Panc1 (cell line): Measurements from ENCODE around the gene DENND2A.

Experiments
- CTCF ChIP-seq: fragments of 450-650 bp; IDR thresholded peaks from 2 replicates; pipeline ENCODE4 v1.5.1; 2017; ENCODE audit warnings: mild to moderate bottlenecking
- POLR2AphosphoS5 ChIP-seq: IDR thresholded peaks from 2 replicates; pipeline ENCODE4 v1.6.1; 2012; ENCODE audit warnings: mild to moderate bottlenecking, low read depth, low read length, moderate library complexity
- TF ChIP-seq, protein P1 (sequence below), 2 experiments: IDR thresholded peaks; 2 replicates each; pipeline ENCODE4 v1.6.1; 2011 to 2012; ENCODE audit warnings: low read depth in 2 of 2, control low read depth in 1 of 2, low read length in 1 of 2, mild to moderate bottlenecking in 1 of 2, moderate library complexity in 1 of 2; ENCODE audit not compliant: insufficient read depth in 1 of 2

DNA sequence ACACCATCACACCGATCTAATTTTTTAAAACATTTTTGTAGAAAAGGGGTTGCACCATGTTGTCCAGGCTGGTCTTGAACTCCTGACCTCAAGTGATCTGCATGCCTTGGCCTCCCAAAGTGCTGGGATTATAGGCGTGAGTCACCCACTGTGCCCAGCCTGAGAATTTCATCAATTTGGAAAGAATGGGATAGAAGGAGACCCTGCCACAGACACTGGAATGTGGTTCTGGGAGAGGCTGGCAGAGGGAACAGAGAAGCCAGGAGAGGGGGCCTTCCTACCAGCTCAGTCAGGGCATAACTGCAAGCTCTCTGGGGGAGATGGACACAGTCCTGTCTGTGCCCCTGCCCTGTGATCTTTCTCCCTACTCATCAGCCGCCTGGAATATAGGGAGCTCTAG, 119.2 kb downstream of the DENND2A start:
- TF ChIP-seq CTCF (no peak), POLR2AphosphoS5 (no peak)
- TF ChIP-seq, protein P1, sequence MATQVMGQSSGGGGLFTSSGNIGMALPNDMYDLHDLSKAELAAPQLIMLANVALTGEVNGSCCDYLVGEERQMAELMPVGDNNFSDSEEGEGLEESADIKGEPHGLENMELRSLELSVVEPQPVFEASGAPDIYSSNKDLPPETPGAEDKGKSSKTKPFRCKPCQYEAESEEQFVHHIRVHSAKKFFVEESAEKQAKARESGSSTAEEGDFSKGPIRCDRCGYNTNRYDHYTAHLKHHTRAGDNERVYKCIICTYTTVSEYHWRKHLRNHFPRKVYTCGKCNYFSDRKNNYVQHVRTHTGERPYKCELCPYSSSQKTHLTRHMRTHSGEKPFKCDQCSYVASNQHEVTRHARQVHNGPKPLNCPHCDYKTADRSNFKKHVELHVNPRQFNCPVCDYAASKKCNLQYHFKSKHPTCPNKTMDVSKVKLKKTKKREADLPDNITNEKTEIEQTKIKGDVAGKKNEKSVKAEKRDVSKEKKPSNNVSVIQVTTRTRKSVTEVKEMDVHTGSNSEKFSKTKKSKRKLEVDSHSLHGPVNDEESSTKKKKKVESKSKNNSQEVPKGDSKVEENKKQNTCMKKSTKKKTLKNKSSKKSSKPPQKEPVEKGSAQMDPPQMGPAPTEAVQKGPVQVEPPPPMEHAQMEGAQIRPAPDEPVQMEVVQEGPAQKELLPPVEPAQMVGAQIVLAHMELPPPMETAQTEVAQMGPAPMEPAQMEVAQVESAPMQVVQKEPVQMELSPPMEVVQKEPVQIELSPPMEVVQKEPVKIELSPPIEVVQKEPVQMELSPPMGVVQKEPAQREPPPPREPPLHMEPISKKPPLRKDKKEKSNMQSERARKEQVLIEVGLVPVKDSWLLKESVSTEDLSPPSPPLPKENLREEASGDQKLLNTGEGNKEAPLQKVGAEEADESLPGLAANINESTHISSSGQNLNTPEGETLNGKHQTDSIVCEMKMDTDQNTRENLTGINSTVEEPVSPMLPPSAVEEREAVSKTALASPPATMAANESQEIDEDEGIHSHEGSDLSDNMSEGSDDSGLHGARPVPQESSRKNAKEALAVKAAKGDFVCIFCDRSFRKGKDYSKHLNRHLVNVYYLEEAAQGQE (IDR thresholded peaks at IDR 0.05; ENCODE audit: insufficient read depth in 1 of 2, low read depth in 2 of 2, low read length in 1 of 2) = no peak
